Effector memory CD8-positive, alpha-beta T cell (primary cell): ENCODE results near the gene TNRC6B.
"Not testable (repeated sequence)": the region's sequence is repeated elsewhere in the genome, so short reads cannot be mapped to it uniquely, and the experiment has no call there.

Experiments used
- ATAC-seq: fragments of 150-1000 bp; cut with Tn5 transposase; replicated peaks from 2 replicates; pipeline ENCODE4 v1.10.0; 2021; ENCODE audit warnings: mild to moderate bottlenecking, moderate library complexity
- DNase-seq, 3 experiments: peaks; one replicate each; pipeline ENCODE4 v3.0.0; 2021
- H3K27ac Mint-ChIP-seq, 2 donors: one replicate each; pipeline ENCODE4 v1.8.0; 2022; ENCODE audit warnings: mild to moderate bottlenecking in 2 of 2, mixed read lengths in 2 of 2, moderate library complexity in 2 of 2
- H3K27me3 Mint-ChIP-seq, 2 donors: one replicate each; pipeline ENCODE4 v1.8.0; 2022; ENCODE audit warnings: mixed read lengths in 2 of 2
- H3K36me3 Mint-ChIP-seq: one replicate; pipeline ENCODE4 v1.8.0; 2022; ENCODE audit warnings: mild to moderate bottlenecking, moderate library complexity, mixed read lengths; ENCODE audit not compliant: insufficient read depth
- H3K4me1 Mint-ChIP-seq, 2 donors: one replicate each; pipeline ENCODE4 v1.8.0; 2022; ENCODE audit warnings: low read depth in 2 of 2, mixed read lengths in 2 of 2
- H3K4me3 Mint-ChIP-seq, 2 donors: one replicate each; pipeline ENCODE4 v1.8.0; 2022; ENCODE audit warnings: mild to moderate bottlenecking in 2 of 2, mixed read lengths in 2 of 2, moderate library complexity in 2 of 2
- H3K9me3 Mint-ChIP-seq, 2 donors: one replicate each; pipeline ENCODE4 v1.8.0; 2022; ENCODE audit warnings: mixed read lengths in 2 of 2

The TNRC6B gene

GRCh38 chr22:40302149-40302548 is 124.4 kb downstream of the TNRC6B start:
- ATAC-seq = no peak
- Mint-ChIP-seq H3K9me3 (no peaks in the 10 kb centered on the region), H3K27ac (no peak overlapping the region), H3K4me1 (peaks cover 0 to 3% of the 10 kb centered on the region in 2 donors), H3K36me3 (peaks cover 70% of the 10 kb centered on the region), H3K4me3 (no peak overlapping the region), H3K27me3 (no peaks in the 10 kb centered on the region)
- no peak for DNase-seq

GRCh38 chr22:40305625-40306024 is 127.9 kb downstream of the TNRC6B start:
- Mint-ChIP-seq H3K36me3 (peaks cover 68% of the 10 kb centered on the region), H3K4me1 (peaks cover 4 to 18% of the 10 kb centered on the region in 2 donors), H3K27me3 (no peaks in the 10 kb centered on the region), H3K4me3 (no peak overlapping the region), H3K27ac (no peak overlapping the region), H3K9me3 (no peaks in the 10 kb centered on the region)
- no peak for DNase-seq
- ATAC-seq = no peak

DNA sequence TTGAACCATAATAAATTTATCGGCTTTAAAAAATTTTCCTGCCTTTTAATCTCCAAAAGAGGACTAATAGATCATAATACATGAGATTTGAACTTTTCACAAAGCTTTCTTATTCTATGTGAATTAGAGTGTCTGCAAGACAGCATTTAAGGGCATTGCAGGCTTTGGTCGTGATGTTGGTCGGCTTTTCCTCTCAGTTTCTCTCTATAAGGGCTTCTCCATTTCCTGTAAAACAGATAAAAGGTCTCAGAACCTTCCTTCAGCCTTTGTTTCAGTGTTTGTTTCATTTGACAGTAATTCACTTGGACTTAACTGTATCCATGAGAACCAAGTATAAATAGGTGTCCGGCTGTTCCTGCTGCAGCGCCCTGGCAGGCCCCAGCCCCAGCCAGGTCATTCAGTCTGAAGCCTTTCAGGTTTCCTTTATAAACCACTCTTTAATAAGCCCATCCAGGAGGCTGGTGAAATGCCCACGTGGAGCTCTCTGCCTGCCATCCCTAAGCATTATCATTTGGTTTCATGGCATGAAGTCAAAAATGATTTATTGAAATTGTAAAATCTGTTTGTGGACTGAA is 131.4 kb downstream of the TNRC6B start:
- Mint-ChIP-seq H3K27ac (peak overlapping the region; percentile 75 to 87), H3K9me3 (no peaks in the 10 kb centered on the region), H3K36me3 (peaks cover 76% of the 10 kb centered on the region), H3K27me3 (no peaks in the 10 kb centered on the region), H3K4me1 (peaks cover 10 to 19% of the 10 kb centered on the region in 2 donors), H3K4me3 (no peak overlapping the region)
- ATAC-seq (no peak), DNase-seq (no peak)

DNA sequence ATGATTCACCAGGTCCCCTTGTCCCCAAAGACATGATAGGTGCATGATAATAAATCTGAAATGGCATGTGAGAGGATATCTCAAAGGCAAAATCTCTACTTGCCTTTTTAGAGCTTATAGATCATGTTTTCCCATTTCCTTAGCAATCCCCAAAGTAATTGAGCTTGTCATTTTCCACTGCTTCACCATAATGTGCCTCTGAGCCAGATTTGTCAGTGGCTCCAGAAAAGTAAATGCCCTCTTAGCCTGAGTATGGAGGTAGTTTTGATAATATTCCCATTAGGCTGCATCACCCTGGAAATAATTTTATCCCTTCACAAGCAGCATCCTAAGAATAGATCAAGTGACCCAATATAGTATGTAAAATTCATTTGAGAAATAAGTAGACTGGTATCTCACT is 131.9 kb downstream of the TNRC6B start:
- ATAC-seq (no peak), DNase-seq (no peak)
- no peaks in the 10 kb centered on the region for H3K27me3 Mint-ChIP-seq
- peaks cover 78% of the 10 kb centered on the region for H3K36me3 Mint-ChIP-seq
- H3K4me3 Mint-ChIP-seq = no peak overlapping the region
- H3K9me3 Mint-ChIP-seq = no peaks in the 10 kb centered on the region
- H3K4me1 Mint-ChIP-seq = peaks cover 10 to 19% of the 10 kb centered on the region in 2 donors
- H3K27ac Mint-ChIP-seq = peak overlapping the region in 1 of 2 donors; percentile 75

- ATAC-seq (no peak), DNase-seq (no peak)
- H3K9me3 Mint-ChIP-seq = no peaks in the 10 kb centered on the region
- peaks cover 10 to 19% of the 10 kb centered on the region in 2 donors for H3K4me1 Mint-ChIP-seq
- H3K36me3 Mint-ChIP-seq = peaks cover 81% of the 10 kb centered on the region
- H3K4me3 Mint-ChIP-seq = no peak overlapping the region
- H3K27ac Mint-ChIP-seq = peak overlapping the region in 1 of 2 donors; percentile 75
- no peaks in the 10 kb centered on the region for H3K27me3 Mint-ChIP-seq
Observed at GRCh38 chr22:40310081-40310767, 132.5 kb downstream of the TNRC6B start.

GRCh38 chr22:40310768-40311120 is 133.0 kb downstream of the TNRC6B start:
- peaks cover 10 to 19% of the 10 kb centered on the region in 2 donors for H3K4me1 Mint-ChIP-seq
- no peak for ATAC-seq
- no peaks in the 10 kb centered on the region for H3K9me3 Mint-ChIP-seq
- no peaks in the 10 kb centered on the region for H3K27me3 Mint-ChIP-seq
- H3K36me3 Mint-ChIP-seq = peaks cover 85% of the 10 kb centered on the region
- no peak overlapping the region for H3K4me3 Mint-ChIP-seq
- DNase-seq = no peak
- H3K27ac Mint-ChIP-seq = peak overlapping the region in 1 of 2 donors; percentile 56

- Mint-ChIP-seq H3K4me1 (peaks cover 10 to 19% of the 10 kb centered on the region in 2 donors), H3K27ac (peak overlapping the region in 1 of 2 donors; percentile 49), H3K36me3 (peaks cover 85% of the 10 kb centered on the region)
- H3K27me3 Mint-ChIP-seq, ATAC-seq, DNase-seq, H3K4me3 Mint-ChIP-seq, H3K9me3 Mint-ChIP-seq: not testable (repeated sequence)
Observed at GRCh38 chr22:40311646-40312045, 133.9 kb downstream of the TNRC6B start.

- peaks cover 87% of the 10 kb centered on the region for H3K36me3 Mint-ChIP-seq
- DNase-seq (no peak), ATAC-seq (no peak)
- peak overlapping the region; percentile 68 to 79 for H3K27ac Mint-ChIP-seq
- H3K4me3 Mint-ChIP-seq = no peak overlapping the region
- H3K4me1 Mint-ChIP-seq = peaks cover 10 to 19% of the 10 kb centered on the region in 2 donors
- H3K9me3 Mint-ChIP-seq = no peaks in the 10 kb centered on the region
- no peaks in the 10 kb centered on the region for H3K27me3 Mint-ChIP-seq
Observed at GRCh38 chr22:40312050-40312449, 134.3 kb downstream of the TNRC6B start.

DNA sequence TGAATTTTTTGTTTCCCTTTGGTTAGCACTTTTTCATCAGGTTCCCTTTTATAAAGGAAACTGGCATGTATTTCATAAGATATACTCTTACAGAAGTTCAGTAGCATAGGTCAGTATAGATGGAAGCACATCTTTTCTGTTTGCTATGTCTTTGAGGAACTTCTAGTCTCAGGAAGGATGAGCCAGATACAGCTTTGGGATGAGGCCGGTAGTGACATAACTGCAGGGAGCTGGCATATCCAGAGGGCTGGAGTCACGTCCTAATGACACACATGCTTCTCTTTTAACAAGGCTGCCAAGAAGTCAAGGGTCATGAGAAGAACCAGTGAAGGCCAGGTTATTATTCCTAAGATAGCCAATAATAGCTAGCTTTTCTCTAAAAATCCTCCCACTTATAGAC is 135.3 kb downstream of the TNRC6B start:
- H3K27ac Mint-ChIP-seq = peak overlapping the region; percentile 68 to 79
- peaks cover 91% of the 10 kb centered on the region for H3K36me3 Mint-ChIP-seq
- ATAC-seq (no peak), DNase-seq (no peak)
- no peak overlapping the region for H3K4me3 Mint-ChIP-seq
- H3K4me1 Mint-ChIP-seq = peaks cover 7 to 12% of the 10 kb centered on the region in 2 donors
- H3K27me3 Mint-ChIP-seq = no peaks in the 10 kb centered on the region
- no peaks in the 10 kb centered on the region for H3K9me3 Mint-ChIP-seq

GRCh38 chr22:40314041-40314440 is 136.3 kb downstream of the TNRC6B start:
- Mint-ChIP-seq H3K9me3 (no peaks in the 10 kb centered on the region), H3K27ac (peak overlapping the region in 1 of 2 donors; percentile 88), H3K36me3 (peaks cover 96% of the 10 kb centered on the region), H3K4me1 (peaks cover 4 to 6% of the 10 kb centered on the region in 2 donors), H3K4me3 (no peak overlapping the region), H3K27me3 (no peaks in the 10 kb centered on the region)
- ATAC-seq (no peak), DNase-seq (no peak)

DNA sequence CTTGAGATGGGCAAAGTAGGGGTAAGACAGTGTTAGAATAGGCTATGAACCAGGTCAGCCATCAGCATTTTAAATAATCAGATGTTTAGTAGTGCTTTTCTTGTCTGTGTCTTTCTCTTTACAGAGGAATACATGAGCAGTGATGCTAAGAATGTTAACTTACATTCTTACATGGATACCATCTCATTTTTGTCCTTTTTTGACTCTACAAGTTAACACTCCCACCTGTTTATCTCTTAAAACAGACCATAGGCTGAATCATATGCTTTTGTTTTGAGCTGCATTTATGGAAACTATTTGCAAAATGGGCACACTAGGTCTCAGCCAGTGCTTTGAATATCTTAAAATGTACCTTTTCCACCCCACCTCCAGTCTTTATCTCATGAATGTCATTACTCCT is 143.0 kb downstream of the TNRC6B start:
- Mint-ChIP-seq H3K9me3 (no peaks in the 10 kb centered on the region), H3K36me3 (peaks cover 72% of the 10 kb centered on the region), H3K4me3 (no peak overlapping the region), H3K27me3 (no peaks in the 10 kb centered on the region), H3K27ac (peak overlapping the region; percentile 22 to 57), H3K4me1 (peaks cover 15 to 19% of the 10 kb centered on the region in 2 donors)
- ATAC-seq (no peak), DNase-seq (no peak)

DNA sequence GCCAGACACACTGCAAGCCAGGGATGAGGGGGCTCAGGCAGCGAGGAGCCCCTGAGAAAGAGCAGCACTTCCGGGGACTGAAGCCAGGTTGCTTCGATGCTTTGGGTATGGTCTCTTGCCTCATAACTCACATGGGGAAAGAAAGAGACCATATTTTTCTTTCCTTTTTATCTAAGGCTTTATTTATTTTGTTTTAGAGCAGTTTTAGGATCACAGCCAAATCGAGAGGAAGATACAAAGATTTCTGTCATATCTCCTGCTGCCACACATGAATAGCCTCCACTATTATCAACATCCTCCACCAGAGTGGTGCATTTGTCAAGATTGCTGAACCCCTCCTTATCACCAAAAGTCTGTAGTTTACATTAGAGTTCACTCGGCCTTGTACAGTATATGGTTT is 144.3 kb downstream of the TNRC6B start:
- Mint-ChIP-seq H3K27me3 (no peaks in the 10 kb centered on the region), H3K9me3 (no peaks in the 10 kb centered on the region), H3K4me1 (peaks cover 16 to 21% of the 10 kb centered on the region in 2 donors), H3K4me3 (no peak overlapping the region), H3K36me3 (peaks cover 59% of the 10 kb centered on the region), H3K27ac (peak overlapping the region; percentile 53 to 54)
- ATAC-seq = no peak
- no peak for DNase-seq

- H3K9me3 Mint-ChIP-seq = no peaks in the 10 kb centered on the region
- no peaks in the 10 kb centered on the region for H3K27me3 Mint-ChIP-seq
- ATAC-seq (no peak), DNase-seq (no peak)
- H3K4me1 Mint-ChIP-seq = peaks cover 21 to 28% of the 10 kb centered on the region in 2 donors
- H3K27ac Mint-ChIP-seq = peak overlapping the region; percentile 53 to 89
- H3K36me3 Mint-ChIP-seq = peaks cover 50% of the 10 kb centered on the region
- H3K4me3 Mint-ChIP-seq = peak overlapping the region in 1 of 2 donors; percentile 64
Observed at GRCh38 chr22:40322818-40323447, 145.2 kb downstream of the TNRC6B start.

DNA sequence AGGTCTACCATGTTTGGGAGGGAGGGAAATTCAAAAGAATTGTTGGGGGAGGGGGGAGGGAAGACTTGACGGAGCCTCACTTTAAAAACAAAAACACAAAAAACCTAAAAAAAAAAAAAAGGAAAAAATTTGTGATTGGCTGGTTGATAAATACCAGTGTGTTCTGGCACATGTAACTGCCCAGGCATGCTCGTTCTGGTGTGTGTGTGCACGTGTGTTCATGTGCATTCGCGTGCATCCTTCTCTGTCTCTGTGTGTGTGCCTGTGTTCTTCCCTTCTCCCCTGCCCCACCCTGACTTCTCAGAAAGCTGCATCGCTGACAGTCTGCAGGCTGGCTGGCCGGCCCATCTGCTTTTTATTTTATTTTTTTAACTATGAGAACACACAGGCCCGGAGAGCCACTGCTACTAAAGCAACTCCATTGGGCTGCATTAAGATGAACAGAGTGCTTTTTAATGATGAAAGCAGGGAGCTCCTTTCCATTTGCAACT is 146.0 kb downstream of the TNRC6B start:
- no peaks in the 10 kb centered on the region for H3K27me3 Mint-ChIP-seq
- peak overlapping the region; percentile 89 to 91 for H3K27ac Mint-ChIP-seq
- H3K36me3 Mint-ChIP-seq = peaks cover 44% of the 10 kb centered on the region
- H3K9me3 Mint-ChIP-seq = no peaks in the 10 kb centered on the region
- DNase-seq (no peak), ATAC-seq (no peak)
- H3K4me1 Mint-ChIP-seq = peaks cover 24 to 36% of the 10 kb centered on the region in 2 donors
- H3K4me3 Mint-ChIP-seq = peak overlapping the region; percentile 64 to 68
